CD4-positive, alpha-beta T cell (primary cell): ENCODE measurements around the gene MED27. TPM values are rescaled to one million over a fixed set of nuclear protein-coding genes. Genes with fewer than 3 reads are reported as not detected.

ENCODE experiments used
- ATAC-seq: fragments of 200-7000 bp; cut with Tn5 transposase; one replicate; pipeline ENCODE4 v1.10.0; 2022; ENCODE audit warnings: mild to moderate bottlenecking; ENCODE audit not compliant: poor library complexity
- CTCF ChIA-PET: fragments of 350-600 bp; sonication (Branson Sonifier 250); formaldehyde crosslinking; loops from one replicate; lab custom pipeline; 2021; ENCODE audit warnings: antibody characterized with exemption, inconsistent platforms; lab: Charles Lee
- POLR2A ChIA-PET: fragments of 350-600 bp; sonication (Branson Sonifier 250); formaldehyde crosslinking; loops from one replicate; lab custom pipeline; 2021; ENCODE audit warnings: antibody characterized with exemption, inconsistent platforms; lab: Charles Lee
- DNase-seq, 14 experiments: peaks; one replicate each; pipeline ENCODE4 v3.0.0-alpha.2; 2013 to 2020; ENCODE audit warnings: mixed read lengths in 2 of 14
- H3K27ac ChIP-seq, 2 donors: one replicate each; pipeline versions ENCODE4 v1.5.1 to v1.7.0; 2013; ENCODE audit warnings: low read length in 2 of 2, low read depth in 1 of 2, mild to moderate bottlenecking in 1 of 2
- H3K27me3 ChIP-seq, 2 experiments: 1 replicate in 1 of 2; 2 replicates in 1 of 2; pipeline versions ENCODE4 v1.6.1 to v1.7.0; 2013; ENCODE audit warnings: low read length in 2 of 2, control low read depth in 1 of 2, mild to moderate bottlenecking in 1 of 2, moderate library complexity in 1 of 2; ENCODE audit not compliant: insufficient read depth in 2 of 2, control insufficient read depth in 1 of 2
- H3K36me3 ChIP-seq: one replicate; pipeline ENCODE4 v1.6.1; 2013; ENCODE audit warnings: low read length, control low read depth; ENCODE audit not compliant: insufficient read depth
- H3K4me1 ChIP-seq: one replicate; pipeline ENCODE4 v1.6.1; 2013; ENCODE audit warnings: low read length, control low read depth; ENCODE audit not compliant: insufficient read depth
- H3K4me3 ChIP-seq: one replicate; pipeline ENCODE4 v1.5.1; 2013; ENCODE audit warnings: mild to moderate bottlenecking, low read length, moderate library complexity
- H3K9me3 ChIP-seq, 2 experiments: 1 replicate in 1 of 2; 2 replicates in 1 of 2; pipeline versions ENCODE4 v1.6.1 to v1.7.0; 2013; ENCODE audit warnings: low read length in 2 of 2, mild to moderate bottlenecking in 2 of 2, control low read depth in 1 of 2, moderate library complexity in 1 of 2; ENCODE audit not compliant: control insufficient read depth in 1 of 2, insufficient read depth in 1 of 2
- H3K27ac Mint-ChIP-seq: one replicate; pipeline ENCODE4 v1.8.0; 2020; ENCODE audit warnings: mixed read lengths
- H3K27me3 Mint-ChIP-seq: one replicate; pipeline ENCODE4 v1.8.0; 2021; ENCODE audit warnings: mixed read lengths
- H3K36me3 Mint-ChIP-seq: one replicate; pipeline ENCODE4 v1.8.0; 2021; ENCODE audit warnings: low read depth, mixed read lengths
- H3K4me1 Mint-ChIP-seq: one replicate; pipeline ENCODE4 v1.8.0; 2021; ENCODE audit warnings: low read depth, mixed read lengths
- H3K4me3 Mint-ChIP-seq: one replicate; pipeline ENCODE4 v1.8.0; 2020; ENCODE audit warnings: mild to moderate bottlenecking, mixed read lengths
- H3K9me3 Mint-ChIP-seq: one replicate; pipeline ENCODE4 v1.8.0; 2020; ENCODE audit warnings: mixed read lengths
- CTCF ChIP-seq: fragments of 200-600 bp; IDR thresholded peaks from one replicate; pipeline ENCODE4 v1.8.0; 2022; ENCODE audit warnings: antibody characterized with exemption, mild to moderate bottlenecking
- intact Hi-C, 2 experiments: fragments of 100-400 bp; cut with DNase I in 1 of 2; cut with micrococcal nuclease in 1 of 2; formaldehyde crosslinking; loops; one replicate each; pipeline versions ENCODE4 v1.15.1 to v1.9.0; 2023 to 2025; cut with DNase I, micrococcal nuclease
- total RNA-seq, 174 experiments: library from RNA in 2 of 174; stranded (reverse) in 2 of 174; gene quantifications; one replicate each; pipeline ENCODE4 v1.2.3 and lab custom pipeline; 2021 to 2026

Gene MED27
- total RNA-seq, 2 experiments from 2014 or later, result 15.0 to 17.4 TPM

GRCh38 chr9:131872006-131872405 lies 207.7 kb downstream of the MED27 start:
- POLR2A ChIA-PET, result no interaction called here
- CTCF ChIA-PET, result no interaction called here

GRCh38 chr9:131870156-131870555 lies 209.5 kb downstream of the MED27 start:
- POLR2A ChIA-PET, result no interaction called here
- no peak overlapping the region for H3K27ac ChIP-seq
- Mint-ChIP-seq H3K27me3 (no peaks in the 10 kb centered on the region), H3K4me1 (no peaks in the 10 kb centered on the region), H3K27ac (no peak overlapping the region), H3K9me3 (no peaks in the 10 kb centered on the region), H3K4me3 (no peak overlapping the region), H3K36me3 (no peaks in the 10 kb centered on the region)
- H3K27me3 ChIP-seq, result no peaks in the 10 kb centered on the region
- peaks cover 7% of the 10 kb centered on the region for H3K36me3 ChIP-seq
- no peaks in the 10 kb centered on the region for H3K9me3 ChIP-seq
- no peak for ATAC-seq
- no peak for TF ChIP-seq CTCF
- no peak overlapping the region for H3K4me3 ChIP-seq
- no peak for DNase-seq
- H3K4me1 ChIP-seq, result no peaks in the 10 kb centered on the region
- intact Hi-C loops, result no loop called here
- CTCF ChIA-PET, result no interaction called here

More at GRCh38 chr9:131872006-131872405, 207.7 kb downstream of the MED27 start:
- Mint-ChIP-seq H3K36me3 (no peaks in the 10 kb centered on the region), H3K27me3 (no peaks in the 10 kb centered on the region), H3K27ac (no peak overlapping the region), H3K9me3 (no peaks in the 10 kb centered on the region), H3K4me3 (no peak overlapping the region), H3K4me1 (no peaks in the 10 kb centered on the region)
- no peaks in the 10 kb centered on the region for H3K4me1 ChIP-seq
- H3K36me3 ChIP-seq, result peaks cover 13% of the 10 kb centered on the region
- DNase-seq (no peak), ATAC-seq (no peak)
- no peak overlapping the region for H3K4me3 ChIP-seq
- intact Hi-C loops, result no loop called here
- no peak overlapping the region for H3K27ac ChIP-seq
- TF ChIP-seq CTCF, result no peak
- H3K27me3 ChIP-seq, result no peaks in the 10 kb centered on the region
- H3K9me3 ChIP-seq, result no peaks in the 10 kb centered on the region

- Mint-ChIP-seq H3K27me3 (no peaks in the 10 kb centered on the region), H3K9me3 (no peaks in the 10 kb centered on the region)
- CTCF ChIA-PET, result no interaction called here
Observed at GRCh38 chr9:131869348-131869747, 210.3 kb downstream of the MED27 start.

More at GRCh38 chr9:131869348-131869747, 210.3 kb downstream of the MED27 start:
- no peak overlapping the region for H3K27ac ChIP-seq
- peaks cover 4% of the 10 kb centered on the region for H3K36me3 ChIP-seq
- TF ChIP-seq CTCF, result no peak
- Mint-ChIP-seq H3K27ac (no peak overlapping the region), H3K36me3 (no peaks in the 10 kb centered on the region), H3K4me3 (no peak overlapping the region), H3K4me1 (no peaks in the 10 kb centered on the region)
- H3K9me3 ChIP-seq, result no peaks in the 10 kb centered on the region
- H3K4me1 ChIP-seq, result no peaks in the 10 kb centered on the region
- DNase-seq, result no peak
- no peak for ATAC-seq
- POLR2A ChIA-PET, result no interaction called here
- no peak overlapping the region for H3K4me3 ChIP-seq
- intact Hi-C loops, result no loop called here
- H3K27me3 ChIP-seq, result no peaks in the 10 kb centered on the region
